AG04450 (cell line): Measurements from ENCODE around the gene WNT9B. TPM values are rescaled to one million over a fixed set of nuclear protein-coding genes. Genes with fewer than 3 reads are reported as not detected.

Experiments
- CTCF ChIA-PET: fragments of 300-600, 350-600 bp; formaldehyde crosslinking; extraction: SDS; loops from one replicate; lab custom pipeline; 2022; ENCODE audit warnings: antibody characterized with exemption, inconsistent platforms; lab: Charles Lee
- POLR2A ChIA-PET: fragments of 350-600 bp; formaldehyde crosslinking; extraction: SDS; loops from one replicate; lab custom pipeline; 2021; ENCODE audit warnings: antibody characterized with exemption, inconsistent platforms; lab: Yijun Ruan, JAX
- DNase-seq: peaks from one replicate; pipeline ENCODE4 v3.0.0-alpha.2; 2011; ENCODE audit warnings: low read depth, low spot score
- H3K27ac ChIP-seq: one replicate; pipeline ENCODE4 v1.5.1; 2012; ENCODE audit warnings: low read depth, low read length, control low read depth
- H3K27me3 ChIP-seq: one replicate; pipeline ENCODE4 v1.6.0; 2012; ENCODE audit warnings: low read length; ENCODE audit not compliant: control insufficient read depth, insufficient read depth
- H3K4me3 ChIP-seq: 2 replicates; pipeline ENCODE4 v1.5.1; 2011; ENCODE audit warnings: mild to moderate bottlenecking, low read depth, low read length, control low read depth
- H3K9me3 ChIP-seq: 2 replicates; pipeline ENCODE4 v1.5.1; 2012; ENCODE audit warnings: low read length; ENCODE audit not compliant: control insufficient read depth, insufficient read depth
- polyA plus RNA-seq: library from polyadenylated mRNA; depleted of rRNA; stranded (reverse); fragments of >200 nt; gene quantifications from 2 replicates; pipeline ENCODE4 v1.2.3, GENCODE V29; 2011
- TF ChIP-seq, protein P1 (sequence below): IDR thresholded peaks from 2 replicates; pipeline ENCODE4 v1.5.1; 2011; ENCODE audit warnings: low read depth, low read length, control low read depth, inconsistent platforms

Gene WNT9B
- polyA plus RNA-seq, 1 experiment: not detected

DNA sequence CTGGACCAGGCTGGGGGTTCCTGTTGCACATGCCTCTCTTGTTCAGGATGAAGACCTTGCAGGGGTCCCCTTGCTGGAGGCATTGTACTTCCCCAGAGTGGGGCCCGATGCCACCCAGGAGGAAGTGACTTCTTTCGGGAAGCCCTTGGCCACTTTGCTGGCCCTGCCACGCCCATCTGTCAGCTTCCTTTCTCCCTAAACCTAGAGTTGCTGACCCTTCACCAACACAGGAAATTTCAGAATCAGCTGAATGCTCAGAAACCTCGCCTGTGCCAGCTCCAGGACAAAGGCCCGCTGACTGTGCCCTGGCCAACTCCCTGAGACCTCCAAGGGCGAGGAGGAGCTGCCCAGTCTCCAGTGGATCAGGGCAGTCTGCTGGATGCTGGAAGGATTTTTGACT, 26.7 kb downstream of the WNT9B start:
- TF ChIP-seq, protein P1, sequence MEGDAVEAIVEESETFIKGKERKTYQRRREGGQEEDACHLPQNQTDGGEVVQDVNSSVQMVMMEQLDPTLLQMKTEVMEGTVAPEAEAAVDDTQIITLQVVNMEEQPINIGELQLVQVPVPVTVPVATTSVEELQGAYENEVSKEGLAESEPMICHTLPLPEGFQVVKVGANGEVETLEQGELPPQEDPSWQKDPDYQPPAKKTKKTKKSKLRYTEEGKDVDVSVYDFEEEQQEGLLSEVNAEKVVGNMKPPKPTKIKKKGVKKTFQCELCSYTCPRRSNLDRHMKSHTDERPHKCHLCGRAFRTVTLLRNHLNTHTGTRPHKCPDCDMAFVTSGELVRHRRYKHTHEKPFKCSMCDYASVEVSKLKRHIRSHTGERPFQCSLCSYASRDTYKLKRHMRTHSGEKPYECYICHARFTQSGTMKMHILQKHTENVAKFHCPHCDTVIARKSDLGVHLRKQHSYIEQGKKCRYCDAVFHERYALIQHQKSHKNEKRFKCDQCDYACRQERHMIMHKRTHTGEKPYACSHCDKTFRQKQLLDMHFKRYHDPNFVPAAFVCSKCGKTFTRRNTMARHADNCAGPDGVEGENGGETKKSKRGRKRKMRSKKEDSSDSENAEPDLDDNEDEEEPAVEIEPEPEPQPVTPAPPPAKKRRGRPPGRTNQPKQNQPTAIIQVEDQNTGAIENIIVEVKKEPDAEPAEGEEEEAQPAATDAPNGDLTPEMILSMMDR: no peak
- CTCF ChIA-PET: no interaction called here

DNA sequence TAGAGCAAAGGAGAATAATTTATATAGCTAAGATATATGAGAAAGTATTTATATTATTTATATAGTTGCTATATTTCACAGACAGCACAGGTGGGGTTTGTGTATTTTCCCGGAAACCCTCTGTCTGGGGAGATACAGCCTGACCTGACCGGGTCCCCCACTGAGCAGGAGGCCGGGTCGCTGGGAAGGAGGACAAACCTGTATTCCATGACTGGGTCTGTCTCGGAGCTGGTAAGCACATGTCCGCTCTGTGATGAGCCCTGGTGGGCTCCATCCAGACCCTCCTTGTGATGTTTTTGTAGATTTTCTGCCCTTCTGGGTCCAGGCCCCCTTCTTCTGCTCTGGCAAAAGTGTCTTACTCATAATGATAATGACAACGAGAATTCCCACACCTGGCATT, 27.7 kb downstream of the WNT9B start:
- no peak overlapping the region for H3K4me3 ChIP-seq
- CTCF ChIA-PET: no interaction called here
- POLR2A ChIA-PET: no interaction called here
- no peak overlapping the region for H3K27ac ChIP-seq
- peaks cover 32% of the 10 kb centered on the region for H3K27me3 ChIP-seq
- DNase-seq: no peak
- no peaks in the 10 kb centered on the region; the same call in 1 of the 2 replicates for H3K9me3 ChIP-seq
- TF ChIP-seq, protein P1: no peak

More for the DNA sequence above, 26.7 kb downstream of the WNT9B start:
- H3K9me3 ChIP-seq: no peaks in the 10 kb centered on the region
- no peak overlapping the region for H3K4me3 ChIP-seq
- H3K27ac ChIP-seq: no peak overlapping the region
- POLR2A ChIA-PET: no interaction called here
- no peak for DNase-seq
- peaks cover 25% of the 10 kb centered on the region for H3K27me3 ChIP-seq

DNA sequence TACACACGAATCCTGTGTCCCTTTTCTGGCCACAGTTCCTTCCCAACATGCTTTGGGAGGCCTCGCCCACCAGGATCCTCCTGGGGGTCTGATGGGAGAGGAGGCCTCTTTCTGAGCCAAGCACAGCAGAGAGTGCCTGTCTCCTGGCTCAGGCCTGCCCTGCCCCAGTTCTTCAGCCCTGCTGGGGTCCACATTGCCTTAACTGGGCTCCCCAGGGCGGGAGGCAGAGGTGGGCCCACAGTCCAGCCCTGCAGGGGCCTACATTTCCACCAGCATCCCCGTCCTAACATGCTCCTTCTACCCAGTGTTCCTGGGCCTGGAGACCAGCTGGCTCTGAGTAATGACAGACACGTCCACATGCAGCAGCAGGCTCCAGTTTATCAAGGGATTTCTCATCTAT, 29.6 kb downstream of the WNT9B start:
- POLR2A ChIA-PET: no interaction called here
- Histone ChIP-seq H3K9me3 (no peaks in the 10 kb centered on the region; the same call in 1 of the 2 replicates), H3K27ac (no peak overlapping the region), H3K27me3 (peaks cover 44% of the 10 kb centered on the region), H3K4me3 (no peak overlapping the region)
- TF ChIP-seq, protein P1: no peak
- DNase-seq: no peak
- CTCF ChIA-PET: no interaction called here

DNA sequence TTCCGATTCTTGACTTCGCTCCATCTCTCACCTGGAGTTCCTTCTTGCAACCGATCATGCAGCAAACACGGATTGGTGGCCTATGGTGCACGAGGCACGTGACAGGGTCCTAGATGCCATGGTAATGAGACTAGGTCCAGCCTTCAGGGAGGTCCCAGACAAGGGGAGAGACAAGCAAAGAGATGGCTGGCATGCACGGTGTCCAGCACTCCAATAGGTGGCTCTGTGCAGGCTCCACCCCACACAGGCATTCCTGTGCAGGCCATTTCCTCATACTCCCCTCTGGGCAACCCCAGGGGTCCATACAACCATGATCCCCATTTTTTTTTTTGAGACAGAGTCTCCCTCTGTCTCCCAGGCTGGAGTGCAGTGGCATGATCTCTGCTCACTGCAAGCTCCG, 31.3 kb downstream of the WNT9B start:
- H3K9me3 ChIP-seq: no peaks in the 10 kb centered on the region; the same call in 1 of the 2 replicates
- TF ChIP-seq, protein P1: no peak
- CTCF ChIA-PET: no interaction called here
- no peak overlapping the region for H3K27ac ChIP-seq
- POLR2A ChIA-PET: no interaction called here
- H3K27me3 ChIP-seq: peaks cover 44% of the 10 kb centered on the region
- no peak for DNase-seq
- no peak overlapping the region for H3K4me3 ChIP-seq

DNA sequence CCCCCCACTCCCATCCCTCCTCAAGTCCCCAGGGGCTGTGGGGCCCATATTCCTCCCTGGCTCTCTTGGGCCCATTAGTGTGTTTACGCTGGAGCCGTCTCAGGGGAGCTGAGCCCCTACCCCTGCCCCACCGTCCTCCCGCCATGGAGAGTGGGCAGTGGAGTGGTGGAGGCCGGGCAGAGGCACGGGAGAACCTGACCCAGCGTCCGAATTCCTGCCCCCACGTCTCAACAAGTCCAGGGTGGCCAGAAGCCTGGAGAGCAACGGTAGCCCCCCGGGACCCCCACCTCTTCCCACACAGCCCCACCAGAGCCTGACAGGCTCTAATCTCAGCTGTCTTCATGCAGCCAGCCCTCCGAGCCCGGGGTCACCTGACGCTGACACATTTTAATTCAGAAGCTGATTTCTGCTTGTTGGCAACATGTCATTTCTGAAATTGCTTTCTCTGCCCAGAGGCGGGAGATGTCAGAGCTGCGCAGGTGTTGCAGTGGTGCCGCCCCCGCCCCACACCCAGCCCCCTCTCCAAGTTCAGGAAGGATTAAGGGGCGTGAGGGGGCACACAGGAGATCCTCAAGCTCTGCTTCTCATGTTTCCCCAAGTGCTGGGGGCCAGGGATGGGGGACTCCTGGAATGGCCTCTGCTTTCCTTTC, 32.6 kb downstream of the WNT9B start:
- POLR2A ChIA-PET: no interaction called here
- H3K9me3 ChIP-seq: no peaks in the 10 kb centered on the region; the same call in 1 of the 2 replicates
- CTCF ChIA-PET: no interaction called here
- no peak overlapping the region for H3K4me3 ChIP-seq
- peaks cover 43% of the 10 kb centered on the region for H3K27me3 ChIP-seq
- no peak for DNase-seq
- TF ChIP-seq, protein P1: no peak
- H3K27ac ChIP-seq: no peak overlapping the region
